ENCODE results near the gene CASP14. TPM values are rescaled to one million over a fixed set of nuclear protein-coding genes. Genes with fewer than 3 reads are reported as not detected.

The CASP14 gene
- total RNA-seq, 2 donors from 2014 or later = 0.09 to 0.51 TPM

- H3K4me3 ChIP-seq = peak within 1 kb of the TSS; percentile 54 to 63
- no peaks in the 10 kb centered on the region for H3K36me3 ChIP-seq
- no peaks in the 10 kb centered on the region for H3K9me3 ChIP-seq
- H3K27ac ChIP-seq = peak within 1 kb of the TSS; percentile 82 to 89
- intact Hi-C loops (cut with DNase I) = loop anchor here (1.0 to 10.0 kb wide), 2 partner anchors 18 to 1077 kb away; partner anchors contain the start of gene FAM32A
- 2% methylated on average over 59 of the region's 78 CpGs for WGBS
- no peak for DNase-seq (ENCODE audit: low spot score)
- H3K4me1 ChIP-seq (replicated peaks) = no peaks in the 10 kb centered on the region
- H3K27me3 ChIP-seq (replicated peaks; ENCODE audit: insufficient read depth) = no peaks in the 10 kb centered on the region
- TF ChIP-seq POLR2A (IDR thresholded peaks at IDR 0.05) = no peak
- TF ChIP-seq CTCF (IDR thresholded peaks at IDR 0.05) = no peak
- TF ChIP-seq POLR2AphosphoS5 (IDR thresholded peaks at IDR 0.05) = no peak
Observed at GRCh38 chr19:15107061-15108010, 58.1 kb downstream of the CASP14 start, which contains the start of gene SYDE1. SYDE1 (plus strand) TSS chr19:15107401; CDS start chr19:15107434, 33 bp downstream.

Other genes with a start within 250 kb of the CASP14 start
- 1 to 10 TPM in 1 of 2 donors, under 1 TPM in 1; 0.57 to 1.4 TPM for gene OR7A5, start 214.3 kb upstream of the CASP14 start, total RNA-seq
- 1 to 10 TPM; 3.2 to 5.1 TPM for gene OR7C1, start 214.3 kb upstream of the CASP14 start, total RNA-seq
- not detected for gene OR7A10, start 200.6 kb upstream of the CASP14 start, total RNA-seq
- not detected for gene OR7A17, start 163.3 kb upstream of the CASP14 start, total RNA-seq
- not detected for gene OR7C2, start 108.0 kb upstream of the CASP14 start, total RNA-seq
- 100 to 1,000 TPM in 1 of 2 donors, under 1 TPM in 1; 0.41 to 255 TPM for gene SLC1A6, start 69.6 kb upstream of the CASP14 start, total RNA-seq
- not detected for gene OR1I1, start 32.7 kb downstream of the CASP14 start, total RNA-seq
- gene SYDE1, start 57.9 kb downstream of the CASP14 start, total RNA-seq = 10 to 100 TPM; 12.2 to 30.4 TPM
- gene NOTCH3, start 151.5 kb downstream of the CASP14 start, total RNA-seq = 10 to 100 TPM; 31.8 to 48.0 TPM
- gene EPHX3, start 183.0 kb downstream of the CASP14 start, total RNA-seq = 1 to 10 TPM; 1.4 to 1.6 TPM

All from prostate gland (tissue), 2 donors.